ENCODE measurements around the gene KLHL33. TPM values are rescaled to one million over a fixed set of nuclear protein-coding genes. Genes with fewer than 3 reads are reported as not detected.
"Not testable (repeated sequence)": the region's sequence is repeated elsewhere in the genome, so short reads cannot be mapped to it uniquely, and the experiment has no call there.

Gene KLHL33
- total RNA-seq, 2 experiments from 2014 or later = 0.50 to 0.68 TPM

GRCh38 chr14:20458031-20458789 lies 22.2 kb upstream of the KLHL33 start:
- DNase-seq = no peak
- Mint-ChIP-seq H3K4me1 (peaks cover 25% of the 10 kb centered on the region), H3K4me3 (no peak overlapping the region), H3K27ac (peak overlapping the region; percentile 11), H3K36me3 (peaks cover 9% of the 10 kb centered on the region), H3K9me3 (no peaks in the 10 kb centered on the region), H3K27me3 (peaks cover 5% of the 10 kb centered on the region)

DNA sequence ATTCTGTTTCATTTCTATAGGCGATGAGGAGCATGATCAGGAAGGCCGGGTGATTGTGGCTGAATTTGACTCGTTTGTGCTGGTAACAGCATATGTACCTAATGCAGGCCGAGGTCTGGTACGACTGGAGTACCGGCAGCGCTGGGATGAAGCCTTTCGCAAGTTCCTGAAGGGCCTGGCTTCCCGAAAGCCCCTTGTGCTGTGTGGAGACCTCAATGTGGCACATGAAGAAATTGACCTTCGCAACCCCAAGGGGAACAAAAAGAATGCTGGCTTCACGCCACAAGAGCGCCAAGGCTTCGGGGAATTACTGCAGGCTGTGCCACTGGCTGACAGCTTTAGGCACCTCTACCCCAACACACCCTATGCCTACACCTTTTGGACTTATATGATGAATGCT lies 21.0 kb upstream of the KLHL33 start:
- no peaks in the 10 kb centered on the region for H3K9me3 Mint-ChIP-seq
- no peak overlapping the region for H3K27ac Mint-ChIP-seq
- peaks cover 29% of the 10 kb centered on the region for H3K4me1 Mint-ChIP-seq
- no peak overlapping the region for H3K4me3 Mint-ChIP-seq
- peaks cover 5% of the 10 kb centered on the region for H3K27me3 Mint-ChIP-seq
- H3K36me3 Mint-ChIP-seq = peaks cover 14% of the 10 kb centered on the region
- DNase-seq = no peak

DNA sequence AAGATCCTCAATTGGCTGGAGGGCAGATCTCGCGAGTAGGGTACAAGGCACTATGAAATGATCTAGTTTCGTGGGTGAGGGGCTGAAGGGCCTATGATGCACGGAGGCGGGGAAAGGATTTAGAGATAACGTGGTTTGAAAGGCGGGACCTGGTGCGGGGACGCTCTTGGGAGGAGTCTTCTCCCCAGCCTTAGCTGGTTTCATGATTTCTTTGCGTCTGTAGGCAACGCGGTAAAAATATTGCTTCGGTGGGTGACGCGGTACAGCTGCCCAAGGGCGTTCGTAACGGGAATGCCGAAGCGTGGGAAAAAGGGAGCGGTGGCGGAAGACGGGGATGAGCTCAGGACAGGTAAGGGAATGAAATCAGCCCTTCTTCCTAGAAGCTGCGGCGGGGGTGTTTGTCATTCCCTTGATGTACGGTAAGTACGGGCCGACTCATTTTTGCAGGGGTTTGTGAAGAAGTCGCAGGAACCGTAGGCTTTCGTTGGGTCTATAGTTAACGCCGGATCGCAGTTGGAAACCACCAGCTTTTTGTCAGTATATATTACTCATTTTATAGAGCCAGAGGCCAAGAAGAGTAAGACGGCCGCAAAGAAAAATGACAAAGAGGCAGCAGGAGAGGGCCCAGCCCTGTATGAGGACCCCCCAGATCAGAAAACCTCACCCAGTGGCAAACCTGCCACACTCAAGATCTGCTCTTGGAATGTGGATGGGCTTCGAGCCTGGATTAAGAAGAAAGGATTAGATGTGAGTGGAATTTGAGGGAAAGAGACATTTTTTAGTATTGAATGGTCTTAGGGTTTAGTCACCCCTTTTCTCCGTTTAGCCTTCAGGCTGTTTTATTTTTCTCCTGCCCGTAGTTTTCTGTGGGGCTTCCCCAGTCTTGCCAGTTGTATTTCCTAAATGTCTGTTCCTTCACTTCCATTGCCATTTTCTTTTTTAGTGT lies 19.7 kb upstream of the KLHL33 start:
- no peaks in the 10 kb centered on the region for H3K9me3 Mint-ChIP-seq
- no peaks in the 10 kb centered on the region for H3K27me3 Mint-ChIP-seq

GRCh38 chr14:20454516-20455354 lies 18.8 kb upstream of the KLHL33 start, which contains the start of the genes APEX1 and OSGEP:
Gene APEX1 (plus strand): TSS chr14:20455226. CDS start chr14:20455646, 420 bp downstream.
Gene OSGEP (minus strand): TSS chr14:20454812. CDS start chr14:20454683, 129 bp downstream.
- Mint-ChIP-seq H3K27ac (no peak within 1 kb of the TSS), H3K27me3 (no peaks in the 10 kb centered on the region), H3K9me3 (no peaks in the 10 kb centered on the region), H3K36me3 (peaks cover 15% of the 10 kb centered on the region), H3K4me1 (peaks cover 20% of the 10 kb centered on the region), H3K4me3 (peak within 1 kb of the TSS; percentile 63)
- DNase-seq = peak; percentile 96

More for the DNA sequence above, 19.7 kb upstream of the KLHL33 start:
- Mint-ChIP-seq H3K36me3 (peaks cover 17% of the 10 kb centered on the region), H3K27ac (no peak overlapping the region), H3K4me3 (no peak overlapping the region), H3K4me1 (peaks cover 28% of the 10 kb centered on the region)
- no peak for DNase-seq

GRCh38 chr14:20452831-20453230 lies 16.9 kb upstream of the KLHL33 start:
- H3K27ac Mint-ChIP-seq = peak overlapping the region; percentile 40
- not testable (repeated sequence) for DNase-seq, H3K9me3 Mint-ChIP-seq, H3K27me3 Mint-ChIP-seq
- H3K36me3 Mint-ChIP-seq = peaks cover 24% of the 10 kb centered on the region
- H3K4me3 Mint-ChIP-seq = peak overlapping the region; percentile 38
- H3K4me1 Mint-ChIP-seq = peaks cover 12% of the 10 kb centered on the region

GRCh38 chr14:20446889-20447288 lies 10.9 kb upstream of the KLHL33 start:
- peaks cover 6% of the 10 kb centered on the region for H3K4me1 Mint-ChIP-seq
- H3K27me3 Mint-ChIP-seq = no peaks in the 10 kb centered on the region
- peak overlapping the region; percentile 63 for H3K27ac Mint-ChIP-seq
- no peak overlapping the region for H3K4me3 Mint-ChIP-seq
- no peaks in the 10 kb centered on the region for H3K9me3 Mint-ChIP-seq
- peaks cover 31% of the 10 kb centered on the region for H3K36me3 Mint-ChIP-seq
- DNase-seq = no peak

GRCh38 chr14:20443650-20444049 lies 7.7 kb upstream of the KLHL33 start:
- H3K27me3 Mint-ChIP-seq, H3K27ac Mint-ChIP-seq, DNase-seq, H3K9me3 Mint-ChIP-seq, H3K4me3 Mint-ChIP-seq: not testable (repeated sequence)
- Mint-ChIP-seq H3K36me3 (peaks cover 18% of the 10 kb centered on the region), H3K4me1 (peaks cover 20% of the 10 kb centered on the region)

GRCh38 chr14:20441461-20441860 lies 5.5 kb upstream of the KLHL33 start:
- H3K27ac Mint-ChIP-seq = peak overlapping the region; percentile 82
- H3K27me3 Mint-ChIP-seq = no peaks in the 10 kb centered on the region
- peaks cover 20% of the 10 kb centered on the region for H3K4me1 Mint-ChIP-seq
- H3K9me3 Mint-ChIP-seq = no peaks in the 10 kb centered on the region
- H3K4me3 Mint-ChIP-seq = no peak overlapping the region
- peaks cover 7% of the 10 kb centered on the region for H3K36me3 Mint-ChIP-seq
- DNase-seq = no peak

- H3K4me3 Mint-ChIP-seq = peak overlapping the region; percentile 54
- H3K36me3 Mint-ChIP-seq = peaks cover 7% of the 10 kb centered on the region
- peak overlapping the region; percentile 82 for H3K27ac Mint-ChIP-seq
- peaks cover 20% of the 10 kb centered on the region for H3K4me1 Mint-ChIP-seq
- H3K27me3 Mint-ChIP-seq = no peaks in the 10 kb centered on the region
- H3K9me3 Mint-ChIP-seq = no peaks in the 10 kb centered on the region
- peak; percentile 30 for DNase-seq
Measured at GRCh38 chr14:20440882-20441281, 4.9 kb upstream of the KLHL33 start.

GRCh38 chr14:20440465-20440864 lies 4.5 kb upstream of the KLHL33 start:
- Mint-ChIP-seq H3K4me1 (peaks cover 20% of the 10 kb centered on the region), H3K36me3 (peaks cover 7% of the 10 kb centered on the region), H3K27me3 (no peaks in the 10 kb centered on the region), H3K4me3 (peak overlapping the region; percentile 54), H3K27ac (peak overlapping the region; percentile 82), H3K9me3 (no peaks in the 10 kb centered on the region)
- DNase-seq = no peak

DNA sequence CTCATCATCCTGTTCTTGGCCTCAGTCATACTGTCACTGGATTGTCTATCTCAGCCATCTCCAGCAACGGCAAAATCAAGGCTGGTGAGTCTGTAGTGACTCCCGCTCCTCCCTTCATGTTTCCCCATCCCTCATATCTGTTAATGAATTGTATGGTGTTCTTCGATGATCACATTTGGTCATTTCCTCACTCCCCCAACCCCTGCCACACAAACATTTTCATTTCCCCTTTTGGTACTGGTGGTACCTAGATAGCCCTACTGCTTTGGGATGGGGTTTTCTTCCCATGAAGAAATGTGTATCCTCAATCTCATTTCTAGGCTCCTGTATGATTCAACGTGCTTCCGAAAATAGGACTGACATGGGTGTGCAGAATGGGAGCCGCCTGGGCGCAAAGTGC lies 2.7 kb upstream of the KLHL33 start:
- Mint-ChIP-seq H3K36me3 (peaks cover 7% of the 10 kb centered on the region), H3K4me1 (peaks cover 20% of the 10 kb centered on the region), H3K4me3 (no peak overlapping the region), H3K27me3 (no peaks in the 10 kb centered on the region), H3K9me3 (no peaks in the 10 kb centered on the region), H3K27ac (no peak overlapping the region)
- DNase-seq = no peak

- H3K27me3 Mint-ChIP-seq = no peaks in the 10 kb centered on the region
- no peak overlapping the region for H3K4me3 Mint-ChIP-seq
- no peaks in the 10 kb centered on the region for H3K36me3 Mint-ChIP-seq
- peaks cover 13% of the 10 kb centered on the region for H3K4me1 Mint-ChIP-seq
- no peak overlapping the region for H3K27ac Mint-ChIP-seq
- no peak for DNase-seq
- no peaks in the 10 kb centered on the region for H3K9me3 Mint-ChIP-seq
Measured at GRCh38 chr14:20436363-20436755, 393 bp upstream of the KLHL33 start.

DNA sequence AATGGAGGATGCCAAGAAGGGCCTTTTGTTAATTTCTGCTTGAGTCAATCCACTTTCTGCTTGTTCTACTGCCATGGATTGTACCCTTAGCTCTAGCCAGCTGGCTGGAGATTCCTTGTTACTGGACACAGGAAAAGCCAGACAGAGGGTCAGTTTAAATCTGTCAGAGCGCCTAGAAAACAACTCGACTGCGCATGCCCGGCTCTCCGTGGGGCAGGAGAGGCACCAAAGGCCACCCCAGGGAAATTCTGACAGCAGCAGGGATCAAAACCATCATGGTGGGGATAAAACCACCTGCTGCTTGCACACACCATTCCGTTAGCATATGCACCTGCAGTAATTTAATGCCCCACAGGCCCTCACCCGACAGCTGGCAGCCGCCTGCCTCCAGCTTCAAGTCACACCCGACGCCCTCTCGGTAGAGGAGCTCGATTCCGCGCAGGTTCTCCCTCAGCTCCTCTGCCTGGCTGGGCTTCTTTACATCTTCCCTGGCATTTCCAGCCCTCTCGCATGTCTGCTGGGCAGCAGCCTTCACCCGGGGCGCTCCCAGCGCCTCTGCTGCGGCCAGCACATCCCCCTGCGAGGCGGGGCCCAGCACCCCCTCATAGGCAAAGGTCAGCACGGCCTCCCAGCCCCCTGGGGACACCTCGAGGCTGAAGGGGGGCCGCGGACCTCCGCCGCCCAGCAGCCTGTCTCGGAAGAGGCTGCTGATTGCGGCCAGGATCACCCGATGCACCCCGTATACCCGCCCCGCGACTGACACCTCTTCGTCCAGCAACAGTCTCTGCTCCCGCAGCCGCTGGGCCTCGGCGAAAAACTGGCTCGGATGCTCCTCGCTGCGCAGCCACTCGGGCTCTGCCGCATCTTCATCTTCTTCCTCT lies 1.0 kb downstream of the KLHL33 start:
- H3K4me1 Mint-ChIP-seq = peaks cover 2% of the 10 kb centered on the region
- H3K36me3 Mint-ChIP-seq = no peaks in the 10 kb centered on the region
- no peak overlapping the region for H3K27ac Mint-ChIP-seq
- H3K4me3 Mint-ChIP-seq = no peak overlapping the region
- no peaks in the 10 kb centered on the region for H3K27me3 Mint-ChIP-seq
- DNase-seq = no peak
- no peaks in the 10 kb centered on the region for H3K9me3 Mint-ChIP-seq
